ENCODE results near the gene DNM2.
"Not testable (repeated sequence)": the region's sequence is repeated elsewhere in the genome, so short reads cannot be mapped to it uniquely, and the experiment has no call there.

The DNM2 gene

GRCh38 chr19:10727685-10728201 lies 9.9 kb downstream of the DNM2 start:
- no peak for DNase-seq

- no peak for DNase-seq
Measured at GRCh38 chr19:10729411-10729810, 11.5 kb downstream of the DNM2 start.

- DNase-seq: no peak
Measured at GRCh38 chr19:10730932-10731331, 13.1 kb downstream of the DNM2 start.

GRCh38 chr19:10735741-10736140 lies 17.9 kb downstream of the DNM2 start:
- no peak for DNase-seq

GRCh38 chr19:10736189-10736588 lies 18.3 kb downstream of the DNM2 start:
- DNase-seq: no peak

GRCh38 chr19:10736916-10737551 lies 19.2 kb downstream of the DNM2 start:
- DNase-seq: no peak

- no peak for DNase-seq
Measured at GRCh38 chr19:10737722-10738121, 19.8 kb downstream of the DNM2 start.

- no peak for DNase-seq
Measured at GRCh38 chr19:10740798-10741197, 22.9 kb downstream of the DNM2 start.

GRCh38 chr19:10742476-10742875 lies 24.6 kb downstream of the DNM2 start:
- no peak for DNase-seq

GRCh38 chr19:10744253-10744798 lies 26.4 kb downstream of the DNM2 start:
- DNase-seq: no peak

GRCh38 chr19:10744801-10745293 lies 27.0 kb downstream of the DNM2 start:
- no peak for DNase-seq

- not testable (repeated sequence) for DNase-seq
Measured at GRCh38 chr19:10746437-10746836, 28.6 kb downstream of the DNM2 start.

GRCh38 chr19:10747271-10747670 lies 29.4 kb downstream of the DNM2 start:
- DNase-seq: no peak

GRCh38 chr19:10747674-10748073 lies 29.8 kb downstream of the DNM2 start:
- no peak for DNase-seq

- no peak for DNase-seq
Measured at GRCh38 chr19:10748195-10748926, 30.5 kb downstream of the DNM2 start.

GRCh38 chr19:10748927-10749434 lies 31.1 kb downstream of the DNM2 start:
- no peak for DNase-seq

- no peak for DNase-seq
Measured at GRCh38 chr19:10749435-10750384, 31.8 kb downstream of the DNM2 start.

- no peak for DNase-seq
Measured at GRCh38 chr19:10751109-10751953, 33.5 kb downstream of the DNM2 start.

GRCh38 chr19:10752237-10752912 lies 34.5 kb downstream of the DNM2 start:
- DNase-seq: no peak

GRCh38 chr19:10752913-10753704 lies 35.2 kb downstream of the DNM2 start:
- no peak for DNase-seq

Measured in NCI-H187 (cell line).